Stimulated activated CD8-positive, alpha-beta memory T cell treated with anti-CD3 and anti-CD28 coated beads, Interleukin-4, amount 100 ng/mL, for 4 hours (primary cell): ENCODE results near the gene ELN.
"Not testable (repeated sequence)": the region's sequence is repeated elsewhere in the genome, so short reads cannot be mapped to it uniquely, and the experiment has no call there.

Experiments used
- DNase-seq, 2 donors: peaks; one replicate each; pipeline ENCODE4 v3.0.0-alpha.2; 2020; ENCODE audit warnings: low read depth in 2 of 2, low spot score in 1 of 2

The ELN gene

GRCh38 chr7:74000489-74001149, 27.4 kb upstream of the ELN start:
- DNase-seq: no peak

- no peak for DNase-seq
These were observed 26.9 kb upstream of the ELN start for GRCh38 chr7:74001150-74001494.

GRCh38 chr7:74002474-74003017, 25.4 kb upstream of the ELN start:
- DNase-seq: no peak

- DNase-seq: no peak
These were observed 24.4 kb upstream of the ELN start for GRCh38 chr7:74003621-74004020.

- DNase-seq: no peak
These were observed 21.9 kb upstream of the ELN start for GRCh38 chr7:74006032-74006431.

- no peak for DNase-seq
These were observed 21.3 kb upstream of the ELN start for GRCh38 chr7:74006451-74007241.

- no peak for DNase-seq
These were observed 20.8 kb upstream of the ELN start for GRCh38 chr7:74007242-74007567.

GRCh38 chr7:74008687-74009086, 19.3 kb upstream of the ELN start:
- no peak for DNase-seq

GRCh38 chr7:74009719-74010118, 18.3 kb upstream of the ELN start:
- no peak for DNase-seq

- no peak for DNase-seq
These were observed 17.6 kb upstream of the ELN start for GRCh38 chr7:74010407-74010806.

GRCh38 chr7:74011421-74011820, 16.6 kb upstream of the ELN start:
- not testable (repeated sequence) for DNase-seq

GRCh38 chr7:74012842-74013249, 15.1 kb upstream of the ELN start:
- DNase-seq: no peak

GRCh38 chr7:74013539-74014272, 14.3 kb upstream of the ELN start:
- DNase-seq: no peak

GRCh38 chr7:74014931-74015330, 13.0 kb upstream of the ELN start:
- DNase-seq: no peak

- DNase-seq: no peak
These were observed 12.3 kb upstream of the ELN start for GRCh38 chr7:74015670-74016069.

GRCh38 chr7:74017125-74017524, 10.8 kb upstream of the ELN start:
- DNase-seq: no peak

- no peak for DNase-seq
These were observed 9.6 kb upstream of the ELN start for GRCh38 chr7:74018246-74018895.

GRCh38 chr7:74019149-74019548, 8.8 kb upstream of the ELN start:
- DNase-seq: no peak

GRCh38 chr7:74020390-74020789, 7.6 kb upstream of the ELN start:
- DNase-seq: no peak

- no peak for DNase-seq
These were observed 6.2 kb upstream of the ELN start for GRCh38 chr7:74021546-74022320.

- DNase-seq: no peak
These were observed 5.5 kb upstream of the ELN start for GRCh38 chr7:74022507-74022906.
